ENCODE measurements around the gene FHIT.

DNA sequence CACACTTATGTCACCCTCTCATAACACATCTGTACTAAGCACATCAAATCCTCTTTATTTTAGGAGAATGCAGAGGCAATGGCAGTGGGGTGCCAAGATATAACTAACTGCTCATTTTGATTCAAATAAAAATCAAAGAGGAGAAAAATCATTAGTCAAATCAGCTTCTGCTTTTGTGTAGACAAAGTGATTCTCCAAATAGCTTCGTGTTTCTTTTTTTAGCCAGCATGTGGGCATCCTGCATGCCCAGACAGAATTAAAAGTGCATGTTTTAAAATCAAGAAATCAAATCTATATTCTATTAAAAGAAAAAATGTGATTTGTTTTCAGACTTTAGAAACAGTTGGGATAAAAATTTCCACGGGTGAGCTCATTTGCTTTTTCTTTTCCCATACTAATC, 1440.1 kb downstream of the FHIT start:
- TF ChIP-seq POLR2A (IDR thresholded peaks at IDR 0.05) (no peak), EP300 (IDR thresholded peaks at IDR 0.05) (no peak)
